HepG2 (cell line): ENCODE results near the gene FBXL12. TPM values are rescaled to one million over a fixed set of nuclear protein-coding genes. Genes with fewer than 3 reads are reported as not detected.

Source experiments
- BCL6 ChIP-seq: IDR thresholded peaks from 2 replicates; pipeline ENCODE4 v1.6.1; 2016; ENCODE audit warnings: missing genetic modification reagents, missing compliant biosample characterization
- DZIP1 ChIP-seq: sonication (generic); formaldehyde crosslinking; IDR thresholded peaks from 2 replicates; pipeline ENCODE4 v1.5.0; 2020; ENCODE audit warnings: mild to moderate bottlenecking, missing genetic modification reagents
- EP300 ChIP-seq, 3 experiments: sonication (generic) in 1 of 3; formaldehyde crosslinking in 1 of 3; IDR thresholded peaks; 2 replicates each; pipeline versions ENCODE4 v1.5.1 to v1.6.1; 2011 to 2020; ENCODE audit warnings: low read depth in 2 of 3, low read length in 2 of 3, borderline replicate concordance in 1 of 3, improper control_type of control experiment in 1 of 3, mild to moderate bottlenecking in 1 of 3, missing genetic modification reagents in 1 of 3, moderate library complexity in 1 of 3
- FOXA3 ChIP-seq: IDR thresholded peaks from 2 replicates; pipeline ENCODE4 v1.6.1; 2016; ENCODE audit warnings: missing genetic modification reagents, missing compliant biosample characterization
- FOXM1 ChIP-seq: sonication (generic); formaldehyde crosslinking; IDR thresholded peaks from 2 replicates; pipeline ENCODE4 v1.5.0; 2020; ENCODE audit warnings: missing genetic modification reagents
- HOXA3 ChIP-seq: sonication (generic); formaldehyde crosslinking; IDR thresholded peaks from 2 replicates; pipeline ENCODE4 v1.5.0; 2020; ENCODE audit warnings: missing genetic modification reagents
- IKZF1 ChIP-seq: fragments of 450-650 bp; IDR thresholded peaks from 2 replicates; pipeline ENCODE4 v1.7.1; 2016
- ISX ChIP-seq: sonication (generic); formaldehyde crosslinking; conservative IDR thresholded peaks from 2 replicates; pipeline ENCODE4 v1.5.0; 2020; ENCODE audit warnings: missing genetic modification reagents
- NFIB ChIP-seq: sonication (generic); formaldehyde crosslinking; IDR thresholded peaks from 2 replicates; pipeline ENCODE4 v1.9.0; 2021; ENCODE audit warnings: missing genetic modification reagents, mild to moderate bottlenecking, borderline replicate concordance
- RBM22 ChIP-seq: fragments of 200-400 bp; formaldehyde crosslinking; optimal IDR thresholded peaks from 2 replicates; pipeline ENCODE3; 2017; ENCODE audit warnings: mild to moderate bottlenecking, low read length, moderate library complexity
- TBL1XR1 ChIP-seq: fragments of 150-350 bp; IDR thresholded peaks from 2 replicates; pipeline ENCODE4 v1.6.1; 2014; ENCODE audit warnings: borderline replicate concordance, low read length; ENCODE audit not compliant: partially characterized antibody
- TEAD3 ChIP-seq: optimal IDR thresholded peaks from 2 replicates; pipeline ENCODE3; 2016; ENCODE audit warnings: borderline replicate concordance
- TGIF2 ChIP-seq: IDR thresholded peaks from 2 replicates; pipeline ENCODE4 v1.6.1; 2016; ENCODE audit warnings: control low read depth, missing compliant biosample characterization
- TIGD3 ChIP-seq: sonication (generic); formaldehyde crosslinking; IDR thresholded peaks from 2 replicates; pipeline ENCODE4 v1.5.1; 2020; ENCODE audit warnings: mild to moderate bottlenecking, missing genetic modification reagents, borderline replicate concordance
- TMF1 ChIP-seq: sonication (generic); formaldehyde crosslinking; IDR thresholded peaks from 2 replicates; pipeline ENCODE4 v1.8.1; 2022; ENCODE audit warnings: low read depth, missing genetic modification reagents
- U2AF1 ChIP-seq: fragments of 200-400 bp; formaldehyde crosslinking; optimal IDR thresholded peaks from 2 replicates; pipeline ENCODE3; 2017; ENCODE audit warnings: mild to moderate bottlenecking, low read depth, low read length
- ZNF3 ChIP-seq: IDR thresholded peaks from 2 replicates; pipeline ENCODE4 v1.7.0; 2017; ENCODE audit warnings: inconsistent platforms
- ZNF331 ChIP-seq: sonication (generic); formaldehyde crosslinking; IDR thresholded peaks from 2 replicates; pipeline ENCODE4 v1.4.0; 2020; ENCODE audit warnings: missing genetic modification reagents
- ZNF558 ChIP-seq: sonication (generic); formaldehyde crosslinking; IDR thresholded peaks from 2 replicates; pipeline ENCODE4 v1.9.0; 2022; ENCODE audit warnings: mild to moderate bottlenecking, missing genetic modification reagents, borderline replicate concordance
- ZNF598 ChIP-seq: sonication (generic); formaldehyde crosslinking; IDR thresholded peaks from 2 replicates; pipeline ENCODE4 v1.5.1; 2020; ENCODE audit warnings: mild to moderate bottlenecking, missing genetic modification reagents, borderline replicate concordance
- ZNF607 ChIP-seq: sonication (generic); formaldehyde crosslinking; IDR thresholded peaks from 2 replicates; pipeline ENCODE4 v1.5.1; 2020; ENCODE audit warnings: missing genetic modification reagents, mild to moderate bottlenecking, borderline replicate concordance
- ZNF768 ChIP-seq: sonication (generic); formaldehyde crosslinking; IDR thresholded peaks from 2 replicates; pipeline ENCODE4 v1.4.0; 2020; ENCODE audit warnings: missing genetic modification reagents
- polyA plus RNA-seq, 8 experiments: library from polyadenylated mRNA; depleted of rRNA in 3 of 8; stranded (reverse) in 7 of 8; unstranded in 1 of 8; fragments of >200 nt; fragmentation: Illumina TruSeq in 4 of 8; extraction: Trizol in 4 of 8; gene quantifications; 2 replicates each; pipeline versions ENCODE4 v1.2.1 to v1.2.3, GENCODE V29; 2011 to 2016; ENCODE audit warnings: low read depth in 4 of 8, missing spikeins in 1 of 8, mixed read lengths in 1 of 8; ENCODE audit not compliant: insufficient read depth in 1 of 8
- total RNA-seq, 5 experiments: library from RNA; depleted of rRNA; stranded (reverse); fragments of >200 nt; fragmentation: Illumina TruSeq; extraction: Trizol; gene quantifications; 2 replicates each; pipeline ENCODE4 v1.2.3, GENCODE V29; 2016; ENCODE audit warnings: low read depth in 1 of 5
- TF ChIP-seq, protein P1 (sequence below): IDR thresholded peaks from 2 replicates; pipeline ENCODE4 v1.6.1; 2016; ENCODE audit warnings: missing compliant biosample characterization, missing genetic modification reagents, borderline replicate concordance

The FBXL12 gene
- total and polyA plus RNA-seq, 2 of the 13 experiments (the other 11 are each of a cell fraction or from before 2014, with no cell fraction given): 20.4 to 23.1 TPM

- TF ChIP-seq EP300 (IDR thresholded peaks at IDR 0.05; ENCODE audit: low read depth in 2 of 2, low read length in 2 of 2) (peak in 1 of 2 experiments; percentile 24; a peak in 1 of 4 replicates), EP300 (CRISPR knock-in tag; IDR thresholded peaks at IDR 0.05; ENCODE audit: borderline replicate concordance) (peak; percentile 33; the same call in 1 of the 2 replicates), IKZF1 (no peak), ZNF768 (CRISPR knock-in tag) (peak; percentile 60; the same call in 1 of the 2 replicates), ISX (CRISPR knock-in tag) (no peak), FOXM1 (CRISPR knock-in tag) (no peak), TIGD3 (no peak), ZNF607 (peak; percentile 85; the same call in 1 of the 2 replicates), ZNF598 (CRISPR knock-in tag) (peak; percentile 74; the same call in 1 of the 2 replicates), TMF1 (CRISPR knock-in tag) (no peak; the same call in 1 of the 2 replicates), DZIP1 (CRISPR knock-in tag) (peak; percentile 68; the same call in 1 of the 2 replicates), TBL1XR1 (peak; percentile 16), ZNF331 (CRISPR knock-in tag) (peak; percentile 81), NFIB (CRISPR knock-in tag) (no peak), ZNF558 (CRISPR knock-in tag) (peak; percentile 38; the same call in 1 of the 2 replicates), FOXA3 (CRISPR knock-in tag) (peak; percentile 63), TGIF2 (CRISPR knock-in tag) (peak; percentile 52; the same call in 1 of the 2 replicates), TEAD3 (CRISPR knock-in tag) (peak; percentile 45), ZNF3 (CRISPR knock-in tag) (no peak), HOXA3 (peak; percentile 70; the same call in 1 of the 2 replicates), U2AF1 (peak; percentile 41), BCL6 (CRISPR knock-in tag) (no peak), RBM22 (no peak)
- TF ChIP-seq, protein P1, sequence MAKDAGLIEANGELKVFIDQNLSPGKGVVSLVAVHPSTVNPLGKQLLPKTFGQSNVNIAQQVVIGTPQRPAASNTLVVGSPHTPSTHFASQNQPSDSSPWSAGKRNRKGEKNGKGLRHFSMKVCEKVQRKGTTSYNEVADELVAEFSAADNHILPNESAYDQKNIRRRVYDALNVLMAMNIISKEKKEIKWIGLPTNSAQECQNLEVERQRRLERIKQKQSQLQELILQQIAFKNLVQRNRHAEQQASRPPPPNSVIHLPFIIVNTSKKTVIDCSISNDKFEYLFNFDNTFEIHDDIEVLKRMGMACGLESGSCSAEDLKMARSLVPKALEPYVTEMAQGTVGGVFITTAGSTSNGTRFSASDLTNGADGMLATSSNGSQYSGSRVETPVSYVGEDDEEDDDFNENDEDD (CRISPR knock-in tag): peak; percentile 54; the same call in 1 of the 2 replicates
Measured at GRCh38 chr19:9827289-9828238, 8.7 kb upstream of the FBXL12 start, which contains the start of gene UBL5 (continued).
